IPS-20b (cell line): ENCODE measurements around the gene KRTAP5-7.

Experiments used
- H3K27ac ChIP-seq: one replicate; pipeline ENCODE4 v1.5.1; 2013; ENCODE audit warnings: low read length
- H3K27me3 ChIP-seq: 2 replicates; pipeline ENCODE4 v1.6.1; 2013; ENCODE audit warnings: mild to moderate bottlenecking, low read length, inconsistent platforms; ENCODE audit not compliant: insufficient read depth
- H3K36me3 ChIP-seq: 2 replicates; pipeline ENCODE4 v1.6.1; 2013; ENCODE audit warnings: low read depth, mild to moderate bottlenecking, inconsistent platforms, low read length, moderate library complexity; ENCODE audit not compliant: insufficient read depth
- H3K4me1 ChIP-seq: 2 replicates; pipeline ENCODE4 v1.6.1; 2013; ENCODE audit warnings: mild to moderate bottlenecking, control low read depth, inconsistent platforms, low read length, moderate library complexity; ENCODE audit not compliant: insufficient read depth
- H3K4me3 ChIP-seq: 2 replicates; pipeline ENCODE4 v1.5.1; 2013; ENCODE audit warnings: mild to moderate bottlenecking, low read length, inconsistent platforms
- H3K9ac ChIP-seq: 2 replicates; pipeline ENCODE4 v1.6.1; 2013; ENCODE audit warnings: low read depth, mild to moderate bottlenecking, inconsistent platforms, low read length, moderate library complexity
- H3K9me3 ChIP-seq: 2 replicates; pipeline ENCODE4 v1.6.1; 2013; ENCODE audit warnings: mild to moderate bottlenecking, low read depth, low read length, inconsistent platforms; ENCODE audit not compliant: insufficient read depth

KRTAP5-7 gene

DNA sequence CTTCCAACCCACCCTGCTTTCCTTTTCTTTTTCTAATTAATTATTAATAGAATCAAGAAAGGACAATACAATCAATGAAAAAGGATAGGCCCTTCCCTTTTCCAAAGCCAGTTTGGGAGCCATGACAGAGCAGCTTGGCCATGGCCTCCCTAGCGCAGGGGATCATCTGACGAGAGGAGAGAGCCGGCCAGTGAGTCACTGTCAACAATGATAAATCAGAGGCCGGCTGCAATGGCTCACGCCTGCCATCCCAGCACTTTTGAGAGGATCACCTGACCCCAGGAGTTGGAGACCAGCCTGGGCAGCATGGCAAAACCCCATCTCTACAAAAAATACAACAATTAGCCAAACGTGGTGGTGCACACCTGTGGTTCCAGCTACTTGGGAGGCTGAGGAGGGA, 27.5 kb upstream of the KRTAP5-7 start:
- H3K4me3 ChIP-seq, result no peak overlapping the region
- no peaks in the 10 kb centered on the region for H3K27me3 ChIP-seq
- H3K9ac ChIP-seq, result no peak overlapping the region
- peaks cover 42% of the 10 kb centered on the region for H3K36me3 ChIP-seq
- no peaks in the 10 kb centered on the region for H3K9me3 ChIP-seq
- H3K27ac ChIP-seq, result no peak overlapping the region
- H3K4me1 ChIP-seq, result no peaks in the 10 kb centered on the region; the same call in 1 of the 2 replicates

DNA sequence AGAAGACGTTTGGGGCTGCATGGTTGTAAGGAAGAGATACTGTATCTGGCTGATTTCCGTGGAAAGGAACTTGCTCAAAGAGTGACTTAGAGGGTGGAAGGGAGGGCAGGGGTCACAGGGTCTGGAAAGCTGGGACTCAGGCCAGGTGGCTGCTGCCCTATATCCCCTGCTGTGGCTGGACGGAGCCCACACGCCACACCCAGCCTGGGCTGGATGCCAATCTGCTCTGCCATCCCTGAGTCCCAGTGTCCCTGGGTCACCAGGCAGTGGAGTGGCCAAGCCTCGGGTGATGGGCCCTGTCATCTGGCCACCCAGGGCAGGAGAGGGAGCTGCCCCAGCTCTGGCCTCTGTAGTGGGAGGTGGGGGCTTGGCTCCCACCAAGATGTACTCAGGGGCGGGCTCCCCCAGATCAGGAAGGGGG, 26.5 kb upstream of the KRTAP5-7 start:
- Histone ChIP-seq H3K36me3 (peaks cover 35% of the 10 kb centered on the region), H3K9ac (no peak overlapping the region), H3K27ac (no peak overlapping the region), H3K27me3 (no peaks in the 10 kb centered on the region), H3K9me3 (no peaks in the 10 kb centered on the region), H3K4me1 (peaks cover 7% of the 10 kb centered on the region; the same call in 1 of the 2 replicates), H3K4me3 (no peak overlapping the region)

DNA sequence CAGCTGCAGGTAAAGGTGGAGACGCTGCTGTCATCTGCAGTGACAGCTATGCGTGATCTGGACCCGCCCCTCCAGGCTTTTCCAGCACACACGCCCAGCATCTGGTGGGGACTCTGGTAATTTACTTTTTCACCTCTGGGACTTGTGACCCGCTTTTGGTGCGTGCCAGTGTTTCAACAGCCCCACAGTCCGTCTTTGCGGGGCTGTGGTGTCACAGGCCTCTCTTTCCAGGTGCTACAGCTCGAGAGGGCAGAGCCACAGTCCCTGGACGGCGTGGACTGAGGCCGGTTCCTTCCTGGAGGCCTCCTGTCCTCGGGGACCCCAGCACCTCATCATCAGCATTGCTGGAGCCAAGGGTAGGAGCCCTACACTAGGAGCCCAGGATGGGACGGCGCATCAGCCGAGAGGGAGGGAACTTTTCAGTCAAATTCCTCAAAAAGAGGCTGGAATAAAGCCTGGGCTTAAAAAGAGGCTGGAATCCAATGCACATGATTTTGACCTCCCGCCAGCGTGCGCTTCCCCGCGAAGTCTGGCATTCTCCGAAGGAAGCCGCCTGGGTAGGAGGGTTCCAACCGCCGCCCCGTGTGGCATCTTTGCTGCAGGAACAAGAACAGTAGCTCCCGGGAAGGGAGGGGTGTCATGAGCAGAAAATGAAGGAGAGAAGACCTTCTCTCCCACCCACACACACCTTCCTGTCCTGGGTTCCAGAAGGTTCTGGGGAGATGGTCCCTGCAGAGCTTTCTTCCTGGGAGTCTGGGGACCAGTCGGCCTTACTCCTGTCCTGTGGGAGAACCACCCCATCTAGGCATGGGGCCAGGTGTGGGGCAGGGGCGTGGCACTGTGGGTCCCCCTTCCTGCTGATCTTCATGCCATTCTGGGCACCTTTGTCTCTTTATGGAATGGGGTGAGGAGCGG, 25.7 kb upstream of the KRTAP5-7 start:
- Histone ChIP-seq H3K9ac (no peak overlapping the region), H3K36me3 (peaks cover 31% of the 10 kb centered on the region), H3K4me1 (peaks cover 7% of the 10 kb centered on the region; the same call in 1 of the 2 replicates), H3K9me3 (no peaks in the 10 kb centered on the region), H3K4me3 (no peak overlapping the region), H3K27me3 (no peaks in the 10 kb centered on the region), H3K27ac (no peak overlapping the region)

DNA sequence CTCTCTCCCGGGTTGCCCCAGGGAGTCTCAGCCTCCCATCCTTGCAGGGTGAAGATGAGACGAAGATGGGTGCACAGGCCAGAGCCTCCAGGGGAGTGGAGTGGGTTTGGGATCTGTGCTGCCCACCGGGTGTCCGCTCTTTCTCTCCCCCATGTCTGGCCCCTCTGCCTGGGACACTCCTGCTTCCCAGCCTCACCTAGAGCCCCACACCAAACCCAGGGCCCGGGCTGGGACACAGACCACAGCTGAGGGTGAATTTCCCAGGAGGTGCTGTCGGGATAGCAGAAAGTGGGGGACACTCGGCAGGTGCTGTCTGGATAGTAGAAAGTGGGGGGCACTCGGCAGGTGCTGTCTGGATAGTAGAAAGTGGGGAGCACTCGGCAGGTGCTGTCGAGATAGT, 25.0 kb upstream of the KRTAP5-7 start:
- no peak overlapping the region for H3K4me3 ChIP-seq
- H3K36me3 ChIP-seq, result peaks cover 28% of the 10 kb centered on the region
- H3K27ac ChIP-seq, result no peak overlapping the region
- 0 out of 2 replicates have a peak, but pooled peaks cover 5% of the 10 kb centered on the region for H3K9me3 ChIP-seq
- H3K4me1 ChIP-seq, result peaks cover 7% of the 10 kb centered on the region; the same call in 1 of the 2 replicates
- H3K9ac ChIP-seq, result no peak overlapping the region
- no peaks in the 10 kb centered on the region for H3K27me3 ChIP-seq

DNA sequence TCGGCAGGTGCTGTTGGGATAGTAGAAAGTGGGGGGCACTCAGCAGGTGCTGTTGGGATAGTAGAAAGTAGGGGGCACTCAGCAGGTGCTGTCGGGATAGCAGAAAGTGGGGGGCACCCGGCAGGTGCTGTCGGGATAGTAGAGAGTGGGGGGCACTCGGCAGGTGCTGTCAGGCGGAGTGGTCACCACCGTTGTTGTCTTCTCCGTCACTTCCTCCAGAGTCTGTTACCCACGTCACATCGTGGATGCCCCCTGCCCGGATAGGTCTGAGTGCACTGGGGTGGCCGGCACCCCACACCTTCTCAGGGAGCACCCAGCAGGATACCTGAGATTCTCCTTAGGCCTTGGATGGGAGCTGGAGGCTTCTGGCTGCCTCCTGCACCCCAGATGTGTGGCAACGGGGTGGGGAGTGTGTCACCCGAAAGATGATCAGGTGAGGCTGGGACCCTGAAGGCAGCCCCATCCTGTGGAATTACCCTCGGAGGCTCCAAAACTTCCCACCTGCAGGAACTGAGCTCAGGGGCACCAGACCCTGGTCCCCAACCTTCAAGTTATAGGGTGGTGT, 24.1 kb upstream of the KRTAP5-7 start:
- Histone ChIP-seq H3K4me3 (no peak overlapping the region), H3K36me3 (peaks cover 20% of the 10 kb centered on the region), H3K27me3 (no peaks in the 10 kb centered on the region), H3K9ac (no peak overlapping the region), H3K9me3 (peaks cover 9% of the 10 kb centered on the region), H3K4me1 (peaks cover 7% of the 10 kb centered on the region; the same call in 1 of the 2 replicates), H3K27ac (no peak overlapping the region)

DNA sequence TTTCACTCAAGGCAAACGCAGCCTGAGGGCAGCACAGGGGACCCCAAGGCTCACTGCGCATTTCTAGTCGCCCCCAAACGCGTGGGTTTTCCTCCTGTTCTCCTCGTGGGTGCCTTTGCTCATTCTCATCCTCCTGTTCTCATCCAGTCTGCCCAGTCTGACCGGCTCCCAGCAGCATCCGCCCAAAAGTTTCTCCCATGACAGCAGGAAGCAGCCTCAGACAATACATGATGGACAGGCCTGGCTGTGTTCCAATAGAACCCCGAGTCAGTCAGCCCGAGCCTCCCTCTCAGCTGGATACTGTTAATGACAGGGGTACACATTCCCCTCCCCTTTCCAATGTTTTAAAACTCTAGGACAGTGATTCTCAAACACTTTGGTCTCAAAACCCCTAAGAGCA, 22.5 kb upstream of the KRTAP5-7 start:
- Histone ChIP-seq H3K27ac (no peak overlapping the region), H3K9ac (no peak overlapping the region), H3K9me3 (peaks cover 25% of the 10 kb centered on the region), H3K27me3 (no peaks in the 10 kb centered on the region), H3K36me3 (peaks cover 6% of the 10 kb centered on the region; the same call in 1 of the 2 replicates), H3K4me3 (no peak overlapping the region), H3K4me1 (peaks cover 7% of the 10 kb centered on the region; the same call in 1 of the 2 replicates)

DNA sequence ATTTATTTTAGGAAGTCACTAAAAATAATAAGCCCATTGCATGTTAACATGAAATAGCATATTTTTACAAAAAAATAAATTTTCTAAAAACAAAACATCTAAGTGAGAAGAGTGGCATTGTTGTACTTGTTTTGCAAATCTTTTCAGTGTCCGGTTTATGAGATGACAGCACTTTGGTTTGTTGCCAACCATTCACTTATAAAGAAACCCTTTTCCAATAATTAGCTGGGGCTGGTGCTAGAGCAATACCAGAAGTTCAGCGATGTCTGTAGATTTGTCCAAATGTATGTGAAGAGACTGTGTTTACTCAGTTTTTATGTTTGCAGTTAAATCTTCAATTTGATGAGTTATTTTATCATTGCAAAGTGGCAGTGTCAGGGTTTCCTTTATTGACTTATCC, 22.1 kb upstream of the KRTAP5-7 start:
- no peak overlapping the region for H3K4me3 ChIP-seq
- H3K9ac ChIP-seq, result no peak overlapping the region
- no peak overlapping the region for H3K27ac ChIP-seq
- peaks cover 30% of the 10 kb centered on the region for H3K9me3 ChIP-seq
- H3K4me1 ChIP-seq, result peaks cover 7% of the 10 kb centered on the region; the same call in 1 of the 2 replicates
- H3K27me3 ChIP-seq, result no peaks in the 10 kb centered on the region
- 0 out of 2 replicates have a peak, but pooled peaks cover under 1% of the 10 kb centered on the region for H3K36me3 ChIP-seq

DNA sequence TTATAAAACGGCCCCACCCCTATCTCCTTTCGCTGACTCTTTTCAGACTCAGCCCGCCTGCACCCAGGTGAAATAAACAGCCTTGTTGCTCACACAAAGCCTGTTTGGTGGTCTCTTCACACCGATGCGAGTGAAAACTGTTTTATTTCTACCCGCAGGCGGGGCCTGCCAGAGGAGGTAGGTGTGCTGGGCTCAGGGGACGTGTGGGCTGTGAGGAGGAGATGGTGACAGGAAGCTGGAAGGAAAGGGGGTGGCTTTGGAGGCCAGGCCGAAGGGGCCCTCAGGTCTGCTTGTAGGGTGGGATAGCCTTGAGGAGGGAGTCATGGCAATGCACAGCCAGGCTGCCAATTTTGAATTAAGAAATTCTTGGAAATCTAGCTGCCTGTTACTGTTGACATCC, 21.3 kb upstream of the KRTAP5-7 start:
- peaks cover 7% of the 10 kb centered on the region; the same call in 1 of the 2 replicates for H3K4me1 ChIP-seq

DNA sequence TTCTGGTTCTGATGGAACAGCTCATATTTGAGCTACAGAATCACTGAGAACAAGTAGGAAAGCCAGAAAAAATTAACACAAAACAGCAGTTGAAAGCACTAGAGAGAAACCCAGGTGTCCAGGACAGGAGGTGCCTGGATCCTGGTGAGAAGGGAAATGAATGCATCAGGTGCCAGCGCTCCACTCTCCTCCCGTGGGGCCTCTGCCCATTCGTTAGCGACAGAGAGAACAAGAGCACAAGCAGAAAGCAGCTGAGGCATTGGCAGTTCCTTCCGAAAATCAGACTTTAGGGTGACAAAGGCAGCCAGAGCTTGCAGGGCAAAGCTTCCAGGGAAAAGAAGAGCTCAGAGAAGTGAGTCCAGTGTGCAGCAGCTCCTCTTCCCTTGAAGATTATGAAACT, 20.0 kb upstream of the KRTAP5-7 start:
- H3K4me3 ChIP-seq, result no peak overlapping the region
- H3K27me3 ChIP-seq, result no peaks in the 10 kb centered on the region
- no peak overlapping the region for H3K9ac ChIP-seq
- H3K27ac ChIP-seq, result no peak overlapping the region
- H3K9me3 ChIP-seq, result peaks cover 38% of the 10 kb centered on the region
- peaks cover 7% of the 10 kb centered on the region; the same call in 1 of the 2 replicates for H3K4me1 ChIP-seq
- H3K36me3 ChIP-seq, result no peaks in the 10 kb centered on the region

More for the DNA sequence above, 21.3 kb upstream of the KRTAP5-7 start:
- no peaks in the 10 kb centered on the region for H3K27me3 ChIP-seq
- no peak overlapping the region for H3K9ac ChIP-seq
- H3K36me3 ChIP-seq, result no peaks in the 10 kb centered on the region
- peaks cover 38% of the 10 kb centered on the region for H3K9me3 ChIP-seq
- H3K27ac ChIP-seq, result no peak overlapping the region
- H3K4me3 ChIP-seq, result no peak overlapping the region

DNA sequence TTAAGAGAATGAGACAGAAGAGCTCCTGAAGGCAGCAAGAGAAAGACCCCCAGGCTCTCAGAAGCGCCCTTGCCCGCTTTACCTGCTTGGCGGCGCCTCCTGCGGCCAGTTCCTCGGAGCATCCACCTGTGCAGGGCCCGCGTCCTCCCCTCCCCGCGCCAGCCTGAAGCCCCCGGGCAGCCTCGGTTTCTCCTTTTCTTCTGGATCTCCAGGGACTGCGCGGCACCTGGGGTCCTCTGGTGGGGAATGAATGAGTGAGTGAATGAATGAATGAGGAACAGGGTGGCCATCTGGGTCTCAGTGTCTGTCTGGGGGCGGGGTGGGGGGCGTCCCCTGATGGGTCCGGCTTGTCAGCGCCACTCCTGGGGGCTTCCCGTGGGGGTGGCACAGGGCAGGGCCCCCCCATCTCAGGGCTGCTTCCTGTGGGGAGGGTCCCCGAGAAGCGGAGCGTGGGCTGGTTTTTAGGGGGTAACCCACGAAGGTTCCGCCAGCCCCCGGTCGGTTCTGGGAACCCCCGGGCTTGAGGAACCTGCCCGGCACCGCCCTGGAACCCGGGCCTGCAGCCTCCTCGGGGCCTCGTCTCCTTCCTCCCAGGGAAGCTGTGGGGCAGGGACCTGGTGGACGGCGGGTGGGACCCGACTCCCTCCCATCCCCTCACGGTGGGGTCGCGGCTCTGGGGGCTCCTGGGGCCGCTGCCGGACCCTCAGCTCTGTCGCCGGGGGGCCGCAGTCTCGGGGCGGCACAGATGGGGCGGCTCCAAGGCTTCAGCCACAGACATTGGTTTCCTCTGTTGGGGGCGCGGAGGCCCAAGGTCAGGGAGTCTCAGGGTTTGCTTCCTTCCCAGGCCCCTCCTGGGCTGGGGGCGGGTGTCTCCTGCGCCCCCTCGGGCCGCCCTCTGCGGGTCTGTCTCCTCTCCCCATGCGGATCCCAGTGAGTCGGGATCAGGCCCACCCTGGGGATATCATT, 8.3 kb upstream of the KRTAP5-7 start:
- no peak overlapping the region for H3K4me3 ChIP-seq
- H3K27me3 ChIP-seq, result no peaks in the 10 kb centered on the region
- H3K36me3 ChIP-seq, result no peaks in the 10 kb centered on the region
- no peak overlapping the region for H3K9ac ChIP-seq
- H3K4me1 ChIP-seq, result no peaks in the 10 kb centered on the region
- H3K9me3 ChIP-seq, result no peaks in the 10 kb centered on the region
- no peak overlapping the region for H3K27ac ChIP-seq

DNA sequence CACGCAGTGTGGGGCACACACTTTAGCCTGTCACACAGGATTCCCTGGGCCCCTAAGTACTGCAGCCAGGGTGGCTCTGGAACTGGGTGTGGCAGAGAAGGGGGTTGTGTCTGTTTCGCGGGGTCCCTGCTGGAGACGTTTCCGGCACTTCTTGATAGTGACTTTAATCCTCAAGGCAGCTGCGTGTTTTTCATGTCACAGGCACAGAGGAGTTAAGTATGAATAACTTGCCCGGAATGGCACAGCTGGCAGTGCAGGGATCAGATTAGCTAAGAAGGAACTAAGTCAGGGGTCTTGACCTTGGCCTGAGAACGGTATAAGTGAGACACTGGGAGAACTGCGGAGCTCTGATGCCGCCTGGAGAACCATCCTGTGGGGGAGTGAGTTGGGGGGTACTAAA, 7.5 kb upstream of the KRTAP5-7 start:
- Histone ChIP-seq H3K36me3 (no peaks in the 10 kb centered on the region), H3K27ac (no peak overlapping the region), H3K9me3 (no peaks in the 10 kb centered on the region), H3K9ac (no peak overlapping the region), H3K27me3 (no peaks in the 10 kb centered on the region), H3K4me1 (no peaks in the 10 kb centered on the region), H3K4me3 (no peak overlapping the region)
